ENCODE results near the gene ASTN2. TPM values are rescaled to one million over a fixed set of nuclear protein-coding genes. Genes with fewer than 3 reads are reported as not detected.

The ASTN2 gene
- total and polyA plus RNA-seq, 2 donors (not counting 3 experiments of a cell fraction or from before 2014, with no cell fraction given) = 1.0 to 1.9 TPM

DNA sequence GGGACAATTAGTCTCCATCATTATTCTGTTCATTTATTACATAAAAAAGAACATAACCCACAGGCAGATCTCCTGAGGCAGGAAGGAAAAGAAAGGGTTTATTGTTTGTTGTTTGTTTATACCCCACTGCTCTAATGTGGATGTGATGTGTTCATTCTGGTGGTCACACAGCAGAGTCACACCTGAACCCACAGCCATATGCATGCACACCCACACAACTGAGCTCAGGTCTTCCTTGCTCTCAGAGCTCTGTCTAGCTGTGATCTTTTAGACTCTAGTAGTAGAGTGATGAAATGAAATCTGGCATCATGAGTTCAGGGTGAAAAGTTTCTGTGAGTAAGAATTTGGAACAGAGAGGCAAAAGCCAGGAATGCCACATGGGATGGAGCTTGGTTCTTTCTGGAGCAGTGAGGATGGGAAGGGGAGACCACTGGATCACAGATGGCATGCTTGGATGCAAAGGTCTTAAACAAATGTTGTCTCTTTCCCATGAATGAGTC, 1034.3 kb downstream of the ASTN2 start:
- intact Hi-C loops (cut with micrococcal nuclease) = no loop called here
- no peak overlapping the region for H3K4me3 ChIP-seq (replicated peaks in 1 of 3; ENCODE audit: insufficient read depth in 1 of 3, low read depth in 1 of 3, low read length in 3 of 3)
- H3K9me1 ChIP-seq (replicated peaks; ENCODE audit: control insufficient read depth, extremely low read depth, insufficient read depth, low read length) = no peaks in the 10 kb centered on the region
- TF ChIP-seq MAX (IDR thresholded peaks at IDR 0.05; ENCODE audit: insufficient read depth, insufficient read length) (no peak), GATA2 (IDR thresholded peaks at IDR 0.05; ENCODE audit: insufficient read depth, insufficient read length, low read depth, low read length) (no peak), POLR2A (IDR thresholded peaks at IDR 0.05; ENCODE audit: low read depth, low read length) (no peak), JUN (IDR thresholded peaks at IDR 0.05; ENCODE audit: borderline replicate concordance, insufficient read depth, insufficient read length, low read depth) (no peak), EZH2 (IDR thresholded peaks at IDR 0.05; ENCODE audit: borderline replicate concordance, low read depth, low read length, severe bottlenecking) (no peak), POLR2AphosphoS5 (IDR thresholded peaks at IDR 0.05; ENCODE audit: insufficient read depth, low read depth, low read length) (no peak), FOS (IDR thresholded peaks at IDR 0.05; ENCODE audit: borderline replicate concordance, insufficient read depth, low read length) (no peak), MYC (IDR thresholded peaks at IDR 0.05; ENCODE audit: low read depth, low read length) (no peak)
- TF ChIP-seq, protein P1, sequence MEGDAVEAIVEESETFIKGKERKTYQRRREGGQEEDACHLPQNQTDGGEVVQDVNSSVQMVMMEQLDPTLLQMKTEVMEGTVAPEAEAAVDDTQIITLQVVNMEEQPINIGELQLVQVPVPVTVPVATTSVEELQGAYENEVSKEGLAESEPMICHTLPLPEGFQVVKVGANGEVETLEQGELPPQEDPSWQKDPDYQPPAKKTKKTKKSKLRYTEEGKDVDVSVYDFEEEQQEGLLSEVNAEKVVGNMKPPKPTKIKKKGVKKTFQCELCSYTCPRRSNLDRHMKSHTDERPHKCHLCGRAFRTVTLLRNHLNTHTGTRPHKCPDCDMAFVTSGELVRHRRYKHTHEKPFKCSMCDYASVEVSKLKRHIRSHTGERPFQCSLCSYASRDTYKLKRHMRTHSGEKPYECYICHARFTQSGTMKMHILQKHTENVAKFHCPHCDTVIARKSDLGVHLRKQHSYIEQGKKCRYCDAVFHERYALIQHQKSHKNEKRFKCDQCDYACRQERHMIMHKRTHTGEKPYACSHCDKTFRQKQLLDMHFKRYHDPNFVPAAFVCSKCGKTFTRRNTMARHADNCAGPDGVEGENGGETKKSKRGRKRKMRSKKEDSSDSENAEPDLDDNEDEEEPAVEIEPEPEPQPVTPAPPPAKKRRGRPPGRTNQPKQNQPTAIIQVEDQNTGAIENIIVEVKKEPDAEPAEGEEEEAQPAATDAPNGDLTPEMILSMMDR (IDR thresholded peaks at IDR 0.05; ENCODE audit: extremely low read depth in 1 of 2, insufficient read depth in 1 of 2, low read depth in 1 of 2, low read length in 2 of 2) = no peak
- no peaks in the 10 kb centered on the region for H3K4me1 ChIP-seq (ENCODE audit: control insufficient read depth, extremely low read depth, insufficient read depth, low read length)
- no peak overlapping the region for H2AFZ ChIP-seq (ENCODE audit: low read depth, low read length)
- no peaks in the 10 kb centered on the region for H3K79me2 ChIP-seq (ENCODE audit: control insufficient read depth, insufficient read depth, low read length)
- H3K27me3 ChIP-seq (ENCODE audit: control insufficient read depth in 2 of 2, insufficient read depth in 2 of 2, low read length in 2 of 2) = no peaks in the 10 kb centered on the region
- no peaks in the 10 kb centered on the region for H3K36me3 ChIP-seq (ENCODE audit: control insufficient read depth in 2 of 2, extremely low read depth in 1 of 2, insufficient read depth in 2 of 2, low read length in 2 of 2)
- DNase-seq (ENCODE audit: low read depth, low spot score) = no peak
- dilution Hi-C loops (cut with MboI; ENCODE audit: extremely low pct_ligation_motif_present, low sequenced_read_pairs) = no loop called here
- ChIA-PET POLR2A (no interaction called here), CTCF (no interaction called here)
- no peaks in the 10 kb centered on the region for H4K20me1 ChIP-seq (replicated peaks; ENCODE audit: control insufficient read depth, extremely low read depth, insufficient read depth, low read length)
- BruUV-seq (replicated peaks) = no TSS peak
- H3K4me2 ChIP-seq (ENCODE audit: insufficient read depth, low read length) = no peak overlapping the region
- H3K27ac ChIP-seq (ENCODE audit: insufficient read depth, low read depth, low read length) = no peak overlapping the region
- no peak for FAIRE-seq
- H3K9me3 ChIP-seq (replicated peaks; ENCODE audit: control insufficient read depth, insufficient read depth, low read length) = no peaks in the 10 kb centered on the region
- no peak overlapping the region for H3K9ac ChIP-seq (replicated peaks; ENCODE audit: extremely low read depth, insufficient read depth, low read length)

All from endothelial cell of umbilical vein (primary cell).